ENCODE measurements around the gene SP6.

DNA sequence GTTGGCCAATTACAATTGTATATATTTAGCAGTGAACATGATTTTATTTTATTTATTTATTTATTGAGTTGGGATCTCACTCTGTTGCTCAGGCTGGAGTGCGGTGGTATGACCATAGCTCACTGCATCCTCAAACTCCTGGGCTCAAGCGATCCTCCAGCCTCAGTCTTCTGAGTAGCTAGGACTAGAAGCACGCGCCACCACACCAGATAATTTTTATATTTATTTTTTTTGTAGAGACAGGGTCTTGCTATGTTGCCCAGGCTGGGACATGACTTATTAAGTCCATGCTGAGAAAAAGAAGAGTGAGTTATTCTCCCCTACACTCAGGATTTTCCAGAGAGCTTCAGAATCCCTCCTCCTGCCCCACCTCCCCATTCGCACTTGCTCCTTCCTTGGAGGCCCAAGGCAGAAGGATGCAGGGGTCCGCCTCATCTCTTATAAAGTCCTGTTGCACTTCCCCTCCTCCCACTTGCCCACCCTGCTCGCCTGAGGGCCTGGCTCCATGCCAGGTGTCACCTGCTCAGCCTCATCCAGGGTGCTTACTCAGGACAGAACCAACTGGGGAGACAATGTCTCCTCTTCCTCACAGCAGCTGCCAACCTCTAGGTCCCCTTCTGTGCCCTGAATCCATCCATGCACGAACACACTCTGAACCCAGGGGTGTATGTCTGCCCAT, 29.0 kb upstream of the SP6 start:
- TF ChIP-seq CTCF (IDR thresholded peaks at IDR 0.05) (no peak), POLR2A (IDR thresholded peaks at IDR 0.05) (no peak)
